ENCODE measurements around the gene EXOC6B.

EXOC6B gene

DNA sequence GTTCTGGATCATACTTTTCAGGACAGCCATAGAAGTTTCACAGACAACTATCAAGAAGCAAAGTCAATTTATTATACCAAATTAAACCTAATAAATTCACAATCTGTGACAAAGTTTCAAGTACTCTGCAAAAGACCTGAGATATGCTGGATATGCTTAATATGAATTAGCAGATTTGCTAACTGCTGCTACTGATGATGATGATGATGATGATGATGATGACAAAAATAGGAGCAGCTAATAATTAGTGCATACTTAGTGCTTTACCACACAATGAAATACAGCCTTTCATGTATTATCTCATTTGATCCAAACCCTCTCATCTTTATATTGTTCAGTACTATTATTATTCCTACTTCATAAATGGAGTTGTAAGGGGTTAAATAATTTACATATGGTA lies 462.4 kb downstream of the EXOC6B start:
- DNase-seq (ENCODE audit: low read depth in 2 of 2), result no peak

DNA sequence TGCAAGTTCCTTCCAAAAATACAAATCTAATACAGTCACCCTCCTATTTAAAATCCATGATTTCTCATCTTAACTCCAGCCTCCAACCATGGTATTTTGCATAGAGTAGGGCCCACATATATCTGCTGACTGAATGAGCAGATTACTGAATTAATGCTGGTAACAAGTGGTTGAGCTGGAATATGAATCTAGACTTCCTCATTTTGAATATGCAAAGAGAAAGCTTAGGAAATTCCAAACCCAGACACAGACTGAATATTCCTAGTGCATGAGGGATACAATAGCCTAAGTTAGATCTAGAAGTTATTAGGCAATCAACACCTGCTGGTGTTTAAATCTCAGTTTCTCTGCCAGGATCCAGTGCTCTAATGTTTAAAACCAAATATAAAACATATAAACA lies 463.1 kb downstream of the EXOC6B start:
- no peak for DNase-seq (ENCODE audit: low read depth in 2 of 2)

DNA sequence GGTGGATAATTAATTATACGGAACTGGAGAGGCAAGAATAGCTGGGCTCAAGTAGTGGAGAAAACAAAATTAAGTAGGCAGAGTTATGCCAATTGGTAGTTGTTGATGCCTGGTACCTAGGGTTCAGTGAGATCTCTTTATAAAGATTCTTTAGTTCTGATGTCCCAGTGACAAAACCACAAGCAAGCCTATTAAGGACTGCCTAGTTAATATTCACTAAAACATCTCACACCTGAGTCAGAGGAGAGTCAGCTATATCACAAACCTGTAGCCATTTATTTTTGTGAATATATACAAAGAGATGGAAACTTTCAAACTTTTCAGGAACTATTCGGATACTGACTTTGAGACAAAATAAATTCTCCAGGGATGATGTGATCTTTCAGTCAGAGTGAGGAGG lies 464.3 kb downstream of the EXOC6B start:
- no peak for DNase-seq (ENCODE audit: low read depth in 2 of 2)

DNA sequence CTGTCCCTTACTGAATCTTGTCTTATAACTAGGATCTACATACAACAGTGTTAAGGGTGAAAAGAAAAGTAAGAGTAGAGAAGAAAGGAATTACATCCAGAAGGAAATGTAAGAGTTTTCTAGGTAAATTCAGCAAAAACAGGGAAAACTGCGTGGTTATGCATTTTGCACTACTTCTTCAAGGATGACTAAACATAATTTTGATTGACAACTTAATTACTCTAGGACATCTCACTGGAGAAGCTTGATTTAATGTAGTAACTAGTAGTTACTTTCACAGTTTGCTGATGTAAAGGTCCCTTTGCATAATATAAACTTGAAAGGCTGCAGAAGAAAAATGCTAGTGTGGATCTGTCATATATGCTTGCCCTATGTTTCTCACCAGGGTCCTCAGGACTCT lies 464.8 kb downstream of the EXOC6B start:
- DNase-seq (ENCODE audit: low read depth in 2 of 2), result no peak

DNA sequence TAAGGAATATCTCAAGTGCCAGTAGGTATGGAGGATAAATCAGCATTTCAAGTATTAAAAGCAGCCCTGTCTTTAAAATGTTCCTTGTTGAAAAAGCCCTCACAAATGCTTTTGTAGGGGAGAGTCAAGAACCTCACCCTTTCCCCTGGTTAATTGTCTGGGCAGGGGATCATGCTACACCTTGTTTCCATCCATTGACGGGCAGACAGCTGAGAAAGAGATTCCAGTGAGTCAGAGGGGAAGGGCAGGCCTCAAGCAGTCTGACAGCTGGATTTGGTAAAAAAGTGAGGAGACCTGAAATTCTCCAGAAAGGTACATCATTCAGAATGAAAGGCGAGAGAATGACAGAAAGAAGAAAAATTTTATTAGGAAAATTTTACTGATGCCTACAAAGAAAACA lies 475.0 kb downstream of the EXOC6B start:
- no peak for DNase-seq (ENCODE audit: low read depth in 2 of 2)

DNA sequence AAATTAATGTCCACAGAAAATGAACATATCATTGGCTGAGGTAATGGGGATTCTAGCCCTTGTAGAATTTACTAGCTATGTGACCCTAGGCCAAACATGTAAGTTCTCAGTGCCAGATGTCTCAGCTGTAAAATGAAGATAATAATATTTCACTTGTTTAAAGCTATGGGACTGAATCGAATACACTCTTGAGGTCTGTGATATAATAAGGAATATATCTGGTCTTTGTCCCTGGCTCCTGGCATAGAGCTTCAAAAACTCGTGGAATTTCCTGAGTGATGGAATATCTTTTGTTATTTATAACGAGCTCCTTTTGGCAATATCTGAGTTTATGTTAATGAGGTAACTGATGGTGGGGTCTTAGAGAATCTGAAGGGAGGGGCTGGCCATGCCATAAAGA lies 476.8 kb downstream of the EXOC6B start:
- DNase-seq (ENCODE audit: low read depth in 2 of 2), result no peak

DNA sequence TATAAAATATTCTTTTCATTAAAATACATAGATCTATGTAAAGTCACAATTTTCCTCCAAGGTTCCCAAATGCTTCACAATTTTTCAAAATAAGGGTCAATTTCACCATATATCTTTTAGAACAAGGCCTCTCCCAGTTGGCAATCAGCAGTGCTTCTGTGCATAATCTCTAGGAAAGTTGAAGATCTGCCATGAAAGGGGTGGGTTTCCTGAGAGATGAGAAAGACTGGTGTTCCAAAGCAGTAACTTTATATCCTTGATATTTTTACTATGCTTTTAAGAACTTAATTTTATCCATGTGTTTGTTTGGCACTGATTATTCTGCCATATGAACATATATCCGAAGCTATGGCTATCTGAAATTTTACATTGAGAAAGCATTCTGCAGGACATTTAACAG lies 478.8 kb downstream of the EXOC6B start:
- no peak for DNase-seq (ENCODE audit: low read depth in 2 of 2)

DNA sequence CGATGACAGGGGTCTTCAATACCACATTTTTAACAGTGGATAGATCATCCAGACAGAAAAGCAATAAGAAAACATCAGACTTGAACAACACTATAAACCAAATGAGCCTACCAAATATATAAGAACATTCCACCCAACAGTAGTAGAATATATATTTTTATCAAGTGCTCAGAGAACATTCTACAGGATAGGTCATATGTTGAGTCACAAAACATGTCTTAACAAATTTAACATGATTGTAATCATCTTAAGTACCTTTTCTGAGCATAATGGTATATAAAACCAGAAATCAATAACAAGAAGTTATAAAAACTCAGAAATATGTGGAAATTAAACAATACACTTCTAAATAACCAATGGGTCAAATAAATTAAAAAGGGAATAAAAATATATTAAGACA lies 484.2 kb downstream of the EXOC6B start:
- DNase-seq (ENCODE audit: low read depth in 2 of 2), result no peak

DNA sequence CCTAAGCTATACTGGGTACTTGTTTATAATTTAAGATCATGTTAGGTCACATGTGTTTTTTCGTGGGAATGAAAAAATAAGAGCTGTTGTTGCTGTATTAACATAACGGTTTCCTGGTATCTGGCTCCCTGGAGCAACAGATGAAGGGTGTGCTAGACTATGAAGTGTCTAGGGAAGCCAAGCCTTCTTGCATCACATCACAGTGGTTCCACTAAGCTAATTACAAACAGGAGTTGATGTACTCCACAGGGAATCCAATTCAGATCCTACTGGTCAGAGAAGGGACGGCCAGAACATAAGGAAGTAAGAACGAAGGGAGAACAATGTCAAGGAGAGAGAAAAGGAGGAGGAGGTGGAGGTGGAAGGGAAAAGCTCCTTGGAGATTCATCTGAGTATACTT lies 485.2 kb downstream of the EXOC6B start:
- DNase-seq (ENCODE audit: low read depth in 2 of 2), result no peak

DNA sequence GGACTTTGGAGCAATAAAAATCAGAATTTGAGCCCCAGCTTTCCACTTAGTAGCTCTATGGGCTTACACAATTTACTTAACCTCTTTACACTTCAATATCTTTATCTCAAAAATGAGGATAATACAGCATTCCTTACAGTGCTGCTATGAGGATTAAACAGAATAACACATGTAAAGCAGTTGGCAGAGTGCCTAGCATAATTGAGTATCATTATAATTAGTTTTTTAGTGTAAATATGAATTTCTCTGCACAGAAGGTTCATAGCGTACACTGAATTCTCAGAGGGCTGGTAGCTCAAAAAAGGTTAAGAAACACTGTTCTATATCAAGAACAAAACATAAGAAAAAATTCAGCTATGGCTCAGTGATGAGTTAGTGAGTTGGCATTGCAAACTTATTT lies 487.8 kb downstream of the EXOC6B start:
- no peak for DNase-seq (ENCODE audit: low read depth in 2 of 2)

DNA sequence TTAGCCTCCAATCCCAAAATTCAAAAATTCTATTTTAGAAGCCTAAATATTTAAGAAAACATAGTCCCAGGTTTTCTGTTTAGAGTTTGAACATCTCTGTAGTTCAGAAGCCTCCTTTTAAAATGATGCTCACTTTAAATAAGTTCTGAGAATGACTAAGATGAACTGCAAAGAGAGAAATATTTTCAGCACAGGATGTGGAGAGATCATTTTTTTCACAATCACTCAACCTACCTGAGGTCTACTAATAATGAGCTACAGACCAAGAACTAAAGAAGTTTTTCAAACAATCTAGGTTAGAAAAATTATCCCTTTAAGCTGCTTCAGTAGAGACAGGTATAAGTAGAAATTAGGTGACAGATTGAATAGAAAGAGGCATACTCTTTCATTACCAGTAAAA lies 493.1 kb downstream of the EXOC6B start:
- no peak for DNase-seq (ENCODE audit: low read depth in 2 of 2)

DNA sequence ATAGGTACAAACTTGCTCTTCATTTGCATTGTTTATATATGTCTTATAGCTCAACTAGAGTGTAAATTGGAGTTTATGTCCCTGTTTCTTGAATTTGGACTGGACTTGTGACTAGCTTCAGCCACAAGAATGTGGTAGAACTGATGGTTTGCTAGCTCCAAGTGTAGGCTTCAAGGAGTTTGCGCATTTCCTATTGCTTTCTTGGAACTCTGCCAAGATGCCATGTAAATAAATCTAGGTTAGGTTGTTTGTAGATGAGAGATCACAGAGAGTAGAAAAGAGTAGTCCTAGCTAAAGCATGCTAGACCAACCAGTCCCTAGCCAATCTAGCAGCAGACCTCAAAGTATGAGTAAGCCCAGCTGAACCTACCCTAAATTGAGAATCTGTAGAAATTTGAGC lies 495.2 kb downstream of the EXOC6B start:
- no peak for DNase-seq (ENCODE audit: low read depth in 2 of 2)

DNA sequence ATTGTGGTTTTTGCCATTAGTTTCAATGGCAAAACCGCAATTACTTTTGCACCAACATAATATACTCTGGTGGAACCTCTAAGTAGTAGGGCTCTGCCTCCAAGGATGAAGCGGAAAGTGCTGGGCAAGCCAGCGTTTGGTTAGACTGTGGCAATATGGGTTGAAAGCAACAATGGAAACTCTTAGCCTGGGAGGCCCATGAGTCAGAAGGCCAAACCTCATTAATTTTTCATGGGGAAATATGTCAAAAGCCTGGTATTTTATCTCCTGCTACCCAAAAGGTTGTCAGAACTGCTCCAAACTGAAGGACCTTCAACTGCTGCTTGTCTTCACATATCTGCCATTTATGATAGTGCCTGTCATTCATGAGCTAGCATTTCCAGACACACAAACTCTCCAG lies 499.1 kb downstream of the EXOC6B start:
- no peak for DNase-seq (ENCODE audit: low read depth in 2 of 2)

DNA sequence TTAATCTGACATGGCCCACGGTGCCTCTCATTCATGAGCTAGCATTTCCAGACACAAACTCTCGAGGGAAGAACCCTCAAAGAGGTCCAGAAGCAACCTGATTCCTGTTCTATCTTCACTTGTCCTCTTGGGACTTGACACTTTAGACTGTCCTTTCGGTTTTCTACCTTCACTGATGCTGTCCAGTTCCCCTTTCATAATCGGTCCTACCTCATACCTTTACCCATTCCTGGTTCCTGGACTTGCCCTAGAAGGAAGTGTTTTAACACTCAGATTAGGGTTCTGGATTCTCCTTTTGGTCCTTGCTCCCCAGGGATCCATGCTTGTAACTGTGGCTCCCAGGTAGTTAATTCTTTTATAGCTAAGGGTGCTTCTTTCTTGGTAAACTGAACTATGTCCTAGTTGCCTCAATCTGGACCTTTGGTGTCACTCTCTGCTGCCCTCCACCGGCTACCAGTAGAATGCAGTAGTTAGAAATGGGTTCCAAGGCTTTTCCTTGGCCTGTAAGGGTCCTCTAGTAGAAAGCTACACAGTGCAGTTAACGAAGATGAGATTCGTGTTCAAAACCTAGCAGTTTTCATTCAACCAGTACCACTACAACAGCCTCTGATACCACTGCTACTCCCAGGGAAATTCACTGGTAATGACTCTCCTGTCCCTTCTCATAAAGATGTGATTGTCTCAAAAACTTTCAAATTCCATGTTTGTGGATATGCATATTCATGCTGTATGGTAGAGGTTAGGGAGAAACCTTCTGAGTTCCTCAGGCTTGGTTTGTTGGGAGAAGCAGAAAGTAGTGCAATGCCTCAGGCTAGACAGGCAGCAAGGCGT lies 500.0 kb downstream of the EXOC6B start:
- DNase-seq (ENCODE audit: low read depth in 2 of 2), result peak in 1 of 2 donors; percentile 9

DNA sequence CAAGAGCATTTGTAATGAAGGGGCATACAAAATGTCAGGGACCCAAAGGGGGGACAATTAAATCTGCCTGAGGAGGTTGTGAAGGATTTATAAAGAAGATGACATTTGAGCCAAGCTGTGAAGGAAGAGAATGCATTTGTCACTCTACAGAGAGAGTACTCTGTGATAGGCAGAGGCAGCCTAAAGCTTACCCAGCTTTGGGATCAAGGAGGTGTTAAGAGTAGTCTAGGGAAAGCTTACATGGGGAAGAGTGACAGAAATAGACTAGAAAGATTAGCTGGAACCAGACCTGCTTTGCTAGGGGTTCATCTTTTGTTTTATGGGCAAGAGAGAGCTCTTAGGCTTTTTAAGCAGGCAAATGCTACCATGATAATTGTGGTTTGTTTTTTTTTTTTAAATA lies 509.1 kb downstream of the EXOC6B start:
- no peak for DNase-seq (ENCODE audit: low read depth in 2 of 2)

DNA sequence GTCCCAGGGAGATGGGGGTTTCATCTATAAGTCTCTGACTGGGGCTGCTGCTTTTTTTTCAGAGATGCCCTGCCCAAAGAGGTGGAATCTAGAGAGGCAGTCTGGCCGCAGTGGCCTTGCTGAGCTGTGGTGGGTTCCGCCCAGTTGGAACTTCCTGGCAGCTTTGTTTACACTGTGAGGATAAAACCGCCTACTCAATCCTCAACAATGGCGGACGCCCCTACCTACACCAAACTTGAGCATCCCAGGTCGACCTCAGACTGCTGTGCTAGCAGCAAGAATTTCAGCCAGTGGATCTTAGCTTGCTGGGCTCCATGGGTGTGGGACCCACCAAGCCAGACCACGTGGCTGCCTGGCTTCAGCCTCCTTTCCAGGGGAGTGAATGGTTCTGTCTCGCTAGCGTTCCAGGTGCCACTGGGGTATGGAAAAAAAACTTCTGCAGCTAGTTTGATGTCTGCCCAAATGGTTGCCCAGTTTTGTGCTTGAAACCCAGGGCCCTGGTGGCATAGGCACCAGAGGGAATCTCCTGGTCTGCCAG lies 525.6 kb downstream of the EXOC6B start:
- DNase-seq (ENCODE audit: low read depth in 2 of 2), result no peak

DNA sequence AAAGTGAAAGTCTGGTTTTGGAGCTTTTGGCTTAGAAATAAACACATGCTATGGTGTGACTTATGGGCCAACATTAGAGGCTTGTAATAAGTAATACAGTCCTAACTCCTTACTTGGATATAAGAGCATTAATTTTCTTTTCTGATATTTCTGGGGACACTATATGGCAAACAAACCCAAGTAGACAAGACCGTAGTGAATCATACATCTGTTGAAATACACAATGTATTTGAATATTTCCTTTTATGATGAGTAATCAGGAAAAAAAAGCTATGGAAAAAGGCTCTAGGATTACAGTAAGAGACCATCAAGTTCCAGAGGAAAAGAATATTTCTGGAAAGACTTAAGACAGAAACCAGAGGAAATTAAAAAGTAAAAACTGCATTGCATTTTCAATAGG lies 532.2 kb downstream of the EXOC6B start:
- DNase-seq (ENCODE audit: low read depth in 2 of 2), result no peak

DNA sequence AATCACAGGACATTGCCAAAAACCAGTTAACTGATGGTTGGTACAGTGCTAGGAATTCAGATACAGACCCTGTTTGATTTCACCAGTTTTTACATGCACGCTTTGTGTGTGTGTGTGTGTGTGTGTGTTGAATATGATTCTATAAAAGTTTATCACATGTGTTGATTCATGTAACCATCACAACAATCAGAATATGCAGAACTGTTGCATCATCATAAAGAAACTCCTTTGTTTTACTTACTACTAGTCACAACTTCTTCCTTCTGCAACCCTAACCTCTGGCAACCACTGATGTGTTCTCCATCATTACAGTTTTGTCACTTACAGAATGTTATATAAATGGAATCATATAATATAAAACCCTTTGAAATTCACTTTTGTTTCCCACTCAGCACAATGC lies 533.4 kb downstream of the EXOC6B start:
- no peak for DNase-seq (ENCODE audit: low read depth in 2 of 2)

DNA sequence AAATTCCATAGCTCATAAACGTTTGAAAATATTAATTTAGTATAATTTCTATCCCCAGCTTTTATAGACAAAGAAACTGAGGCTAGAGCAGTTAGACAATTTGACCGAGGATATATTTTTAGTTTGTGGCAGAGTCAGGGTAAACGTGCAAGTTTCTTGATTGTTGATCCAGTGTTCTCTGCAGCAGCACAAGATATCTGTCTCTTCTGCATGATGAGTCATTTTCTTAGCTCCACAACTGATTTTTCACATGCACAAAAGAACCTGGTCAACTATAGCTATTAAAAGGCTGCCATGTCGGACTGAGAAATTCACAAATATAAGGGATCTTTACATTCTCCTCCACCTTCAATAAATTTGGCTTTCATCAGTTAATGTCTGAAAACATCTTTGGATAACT lies 534.8 kb downstream of the EXOC6B start:
- DNase-seq (ENCODE audit: low read depth in 2 of 2), result no peak

DNA sequence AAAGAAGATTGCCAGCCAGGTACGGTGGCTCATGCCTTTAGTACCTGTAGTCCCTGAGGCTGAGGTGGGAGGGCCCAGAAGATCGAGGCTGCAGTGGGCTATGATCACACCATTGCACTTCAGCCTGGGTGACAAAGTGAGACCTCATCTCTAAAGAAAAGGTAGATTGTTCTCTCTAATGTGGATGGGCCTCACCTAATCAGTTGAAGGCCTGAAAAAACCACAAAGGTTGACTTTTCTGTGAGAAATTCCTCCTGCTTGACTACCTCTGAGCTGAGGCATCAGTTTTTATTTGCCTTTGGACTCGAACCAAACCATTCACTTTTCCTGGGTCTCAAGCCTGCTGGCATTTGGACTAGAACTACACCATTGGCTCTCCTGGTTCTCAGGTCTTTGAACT lies 536.1 kb downstream of the EXOC6B start:
- no peak for DNase-seq (ENCODE audit: low read depth in 2 of 2)

DNA sequence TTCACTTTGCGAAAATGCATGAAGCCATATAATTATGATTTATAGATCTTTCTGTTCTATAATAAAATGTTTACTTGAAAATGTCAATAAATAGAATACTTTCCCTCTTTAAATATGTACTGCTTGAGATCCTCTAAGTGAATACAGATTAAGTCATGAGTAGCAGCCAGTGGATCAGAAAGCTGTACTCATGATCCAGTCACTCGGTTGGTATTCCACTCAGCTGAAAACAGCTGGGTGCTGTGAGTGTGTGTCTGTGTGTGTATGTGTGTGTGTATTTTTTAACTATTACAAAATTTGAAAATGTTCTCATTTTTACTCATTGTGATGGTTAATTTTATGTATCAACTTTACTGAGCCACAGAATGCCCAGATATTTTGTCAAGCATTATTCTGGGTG lies 536.5 kb downstream of the EXOC6B start:
- no peak for DNase-seq (ENCODE audit: low read depth in 2 of 2)

DNA sequence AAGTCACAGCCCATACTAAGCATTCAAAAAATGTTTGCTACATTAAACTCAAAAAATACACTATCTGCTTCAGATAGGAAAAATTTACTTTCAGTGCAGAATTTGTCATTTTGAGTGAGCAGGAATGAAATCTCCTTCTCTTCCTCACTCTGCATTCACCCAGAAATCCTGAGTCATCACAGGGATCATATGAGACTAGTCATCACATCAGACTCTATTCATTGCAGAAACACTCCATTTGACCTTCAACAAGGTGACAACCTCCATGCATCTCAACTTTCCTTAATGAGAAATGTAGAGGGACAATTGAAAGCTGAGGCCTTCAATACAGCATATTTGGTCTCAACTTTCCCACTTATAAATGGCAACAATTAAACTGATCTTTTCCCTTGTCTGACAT lies 547.8 kb downstream of the EXOC6B start:
- DNase-seq (ENCODE audit: low read depth in 2 of 2), result no peak

DNA sequence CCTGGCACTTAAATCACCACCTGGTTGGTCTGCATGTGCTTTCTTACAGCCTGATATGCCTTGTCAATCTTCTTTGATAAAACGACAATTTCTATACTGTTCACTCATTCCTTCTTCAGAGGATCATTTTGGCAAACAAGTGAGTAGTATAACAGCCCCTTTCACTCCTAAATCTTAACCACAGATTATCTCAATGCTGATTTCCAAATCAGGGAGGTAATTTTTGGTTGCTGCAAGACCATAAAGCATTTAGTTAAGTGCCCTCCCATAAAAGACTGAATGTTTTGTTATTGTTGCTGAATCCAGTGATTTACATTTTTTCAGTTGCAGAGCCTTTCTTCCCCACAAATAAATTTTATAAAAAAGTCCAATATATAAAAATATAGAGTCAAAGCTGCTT lies 549.0 kb downstream of the EXOC6B start:
- no peak for DNase-seq (ENCODE audit: low read depth in 2 of 2)

DNA sequence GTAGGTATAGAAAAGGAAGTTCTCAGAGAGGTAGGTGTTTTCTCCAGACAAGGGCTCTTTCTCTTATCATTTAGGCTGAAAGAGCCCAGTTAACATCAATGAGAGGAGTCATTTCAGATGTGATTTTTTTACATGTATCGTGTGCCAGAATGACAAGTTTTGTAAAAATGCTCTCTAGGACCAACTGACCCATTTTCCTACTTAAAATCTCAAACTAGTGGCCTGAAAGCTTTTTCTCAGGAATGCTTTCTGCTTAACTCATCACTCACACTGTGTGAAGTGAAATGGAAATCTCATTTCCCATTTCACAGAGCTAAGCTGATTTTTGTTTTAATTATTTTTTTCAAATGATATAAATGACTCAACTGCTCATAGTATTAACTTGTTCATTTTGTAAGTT lies 549.5 kb downstream of the EXOC6B start:
- DNase-seq (ENCODE audit: low read depth in 2 of 2), result no peak
